ENCODE measurements around the gene ADGRF1.
"Not testable (repeated sequence)": the region's sequence is repeated elsewhere in the genome, so short reads cannot be mapped to it uniquely, and the experiment has no call there.

The ADGRF1 gene

DNA sequence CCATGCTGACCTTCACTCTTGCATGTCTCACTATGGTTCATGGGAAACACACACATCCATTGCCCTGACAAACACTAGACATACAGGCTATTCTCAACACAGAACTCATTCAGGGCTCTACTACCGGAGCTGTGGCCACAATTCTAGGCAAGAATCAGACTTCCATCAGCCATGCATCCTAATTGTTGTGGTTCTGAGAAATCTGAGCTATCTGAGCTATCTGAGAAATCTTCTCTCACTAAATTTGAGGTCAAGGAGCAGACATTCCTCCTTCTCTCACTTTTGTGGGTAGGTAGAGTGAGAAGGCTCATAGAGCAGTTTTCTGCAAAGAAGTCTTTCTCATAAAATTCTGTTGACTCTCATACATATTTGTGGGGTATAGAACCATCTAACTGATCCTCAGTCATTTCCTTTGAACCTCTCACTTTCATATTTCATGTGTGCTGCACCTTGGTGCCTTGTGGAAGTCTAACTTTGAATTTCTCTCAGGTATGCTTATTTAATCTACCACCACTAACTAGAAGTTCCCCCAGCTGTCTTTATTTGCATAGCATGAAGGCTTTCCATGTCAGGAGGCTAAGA lies 43.6 kb downstream of the ADGRF1 start:
- TF ChIP-seq, protein P1, sequence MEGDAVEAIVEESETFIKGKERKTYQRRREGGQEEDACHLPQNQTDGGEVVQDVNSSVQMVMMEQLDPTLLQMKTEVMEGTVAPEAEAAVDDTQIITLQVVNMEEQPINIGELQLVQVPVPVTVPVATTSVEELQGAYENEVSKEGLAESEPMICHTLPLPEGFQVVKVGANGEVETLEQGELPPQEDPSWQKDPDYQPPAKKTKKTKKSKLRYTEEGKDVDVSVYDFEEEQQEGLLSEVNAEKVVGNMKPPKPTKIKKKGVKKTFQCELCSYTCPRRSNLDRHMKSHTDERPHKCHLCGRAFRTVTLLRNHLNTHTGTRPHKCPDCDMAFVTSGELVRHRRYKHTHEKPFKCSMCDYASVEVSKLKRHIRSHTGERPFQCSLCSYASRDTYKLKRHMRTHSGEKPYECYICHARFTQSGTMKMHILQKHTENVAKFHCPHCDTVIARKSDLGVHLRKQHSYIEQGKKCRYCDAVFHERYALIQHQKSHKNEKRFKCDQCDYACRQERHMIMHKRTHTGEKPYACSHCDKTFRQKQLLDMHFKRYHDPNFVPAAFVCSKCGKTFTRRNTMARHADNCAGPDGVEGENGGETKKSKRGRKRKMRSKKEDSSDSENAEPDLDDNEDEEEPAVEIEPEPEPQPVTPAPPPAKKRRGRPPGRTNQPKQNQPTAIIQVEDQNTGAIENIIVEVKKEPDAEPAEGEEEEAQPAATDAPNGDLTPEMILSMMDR (conservative IDR thresholded peaks at IDR 0.05; ENCODE audit: control insufficient read depth, insufficient read depth, low read depth, low read length) = no peak
- no peak for DNase-seq (ENCODE audit: low read depth)
- H3K4me3 ChIP-seq (ENCODE audit: control insufficient read depth, low read depth, low read length) = no peak overlapping the region

DNA sequence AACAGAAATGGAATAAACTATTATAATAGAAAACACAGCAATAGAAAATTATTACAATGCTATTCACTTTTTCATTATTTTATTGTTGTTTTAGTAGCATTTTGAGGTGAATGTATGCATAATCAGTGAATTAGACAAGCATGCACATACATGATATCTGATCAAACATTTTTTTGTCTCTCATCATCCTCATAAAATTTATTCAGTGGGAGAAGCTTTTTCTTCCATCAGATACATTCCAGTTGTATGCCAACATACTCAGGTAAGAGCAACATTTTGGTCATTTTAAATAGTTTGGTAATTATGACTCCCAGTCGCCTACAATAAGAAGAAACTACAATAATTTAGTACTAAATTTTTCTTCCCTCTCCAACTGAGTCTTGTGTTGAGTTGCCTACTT lies 44.5 kb downstream of the ADGRF1 start:
- no peak for DNase-seq (ENCODE audit: low read depth)
- TF ChIP-seq, protein P1 (conservative IDR thresholded peaks at IDR 0.05; ENCODE audit: control insufficient read depth, insufficient read depth, low read depth, low read length) = no peak
- H3K4me3 ChIP-seq (ENCODE audit: control insufficient read depth, low read depth, low read length) = no peak overlapping the region

DNA sequence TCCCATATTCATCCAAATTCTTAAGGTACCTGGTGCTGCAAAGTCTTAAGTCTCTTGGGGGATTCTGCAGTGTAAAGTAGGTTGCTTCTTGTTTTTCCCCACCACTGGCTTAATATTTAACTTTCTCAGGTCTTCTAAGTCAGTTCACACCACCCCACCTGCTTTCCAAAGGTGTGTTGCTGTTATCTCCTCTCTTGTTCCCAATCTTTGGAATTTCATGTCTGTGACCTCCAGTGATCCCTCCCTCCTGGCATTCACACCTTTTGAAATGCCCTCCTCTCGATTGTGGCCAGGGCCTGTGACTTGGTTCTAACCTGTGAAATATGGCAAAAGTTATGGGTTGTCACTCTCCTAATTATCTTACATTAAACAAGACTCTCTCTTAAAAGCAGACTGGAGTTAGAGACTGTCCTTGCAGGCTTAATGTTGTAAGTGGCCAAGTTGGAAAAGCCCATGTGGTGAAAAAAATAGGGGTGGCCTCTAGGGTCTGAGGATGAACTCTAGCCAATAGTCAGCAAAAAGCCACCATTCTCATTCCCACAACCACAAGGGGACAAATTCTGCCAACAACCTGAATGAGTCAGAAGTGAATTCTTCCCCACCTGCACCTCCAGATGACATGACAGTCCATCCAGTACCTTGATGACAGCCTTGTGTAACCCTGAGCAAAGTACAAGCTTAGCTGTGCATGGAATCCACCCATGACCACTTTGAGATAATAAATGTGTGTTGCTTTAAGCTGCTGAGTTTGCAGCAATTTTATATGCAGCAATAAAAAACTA lies 45.1 kb downstream of the ADGRF1 start:
- no peak overlapping the region for H3K4me3 ChIP-seq (ENCODE audit: control insufficient read depth, low read depth, low read length)
- TF ChIP-seq, protein P1 (conservative IDR thresholded peaks at IDR 0.05; ENCODE audit: control insufficient read depth, insufficient read depth, low read depth, low read length) = no peak
- DNase-seq (ENCODE audit: low read depth) = no peak

DNA sequence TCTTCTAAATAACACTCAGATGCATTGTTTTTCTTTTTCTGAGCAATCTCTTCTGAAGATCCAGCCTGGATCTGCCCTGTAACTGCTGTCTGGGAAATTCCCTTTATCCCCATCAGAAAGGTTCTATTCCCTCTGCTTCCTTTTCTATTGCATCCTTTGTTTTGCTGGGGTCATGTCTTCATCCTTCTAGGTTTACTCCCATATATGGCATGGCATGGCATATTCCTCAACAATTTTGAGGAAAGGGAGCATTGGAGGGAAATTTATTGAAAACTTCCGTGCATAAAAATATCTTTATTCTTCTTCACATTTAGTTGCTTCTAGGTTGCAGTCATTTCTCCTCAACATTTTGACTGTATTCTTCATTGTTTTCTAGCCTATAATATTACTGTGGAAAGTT lies 47.2 kb downstream of the ADGRF1 start:
- no peak for DNase-seq (ENCODE audit: low read depth)
- no peak overlapping the region for H3K4me3 ChIP-seq (ENCODE audit: control insufficient read depth, low read depth, low read length)
- TF ChIP-seq, protein P1 (conservative IDR thresholded peaks at IDR 0.05; ENCODE audit: control insufficient read depth, insufficient read depth, low read depth, low read length) = no peak

DNA sequence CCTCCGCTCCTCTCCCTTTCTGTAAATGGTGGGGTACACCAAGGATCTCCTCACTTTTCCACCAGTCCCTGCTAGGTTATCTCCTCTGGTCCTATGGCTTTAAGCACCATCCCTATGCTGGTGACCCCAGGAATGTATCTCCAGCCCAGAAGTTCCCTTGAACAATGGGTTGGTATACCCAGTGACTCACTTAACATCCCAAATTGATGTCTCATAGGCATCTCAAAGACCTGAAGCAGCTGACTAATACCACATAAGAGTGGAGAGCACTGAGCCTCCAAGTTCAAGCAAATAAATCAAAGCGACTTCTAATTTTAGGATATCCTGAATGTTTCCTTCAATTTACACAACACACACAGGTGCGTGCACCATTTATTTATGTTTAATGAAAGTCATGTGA lies 48.3 kb downstream of the ADGRF1 start:
- peak; percentile 78 for DNase-seq (ENCODE audit: low read depth)
- TF ChIP-seq, protein P1 (conservative IDR thresholded peaks at IDR 0.05; ENCODE audit: control insufficient read depth, insufficient read depth, low read depth, low read length) = no peak
- H3K4me3 ChIP-seq (ENCODE audit: control insufficient read depth, low read depth, low read length) = no peak overlapping the region

DNA sequence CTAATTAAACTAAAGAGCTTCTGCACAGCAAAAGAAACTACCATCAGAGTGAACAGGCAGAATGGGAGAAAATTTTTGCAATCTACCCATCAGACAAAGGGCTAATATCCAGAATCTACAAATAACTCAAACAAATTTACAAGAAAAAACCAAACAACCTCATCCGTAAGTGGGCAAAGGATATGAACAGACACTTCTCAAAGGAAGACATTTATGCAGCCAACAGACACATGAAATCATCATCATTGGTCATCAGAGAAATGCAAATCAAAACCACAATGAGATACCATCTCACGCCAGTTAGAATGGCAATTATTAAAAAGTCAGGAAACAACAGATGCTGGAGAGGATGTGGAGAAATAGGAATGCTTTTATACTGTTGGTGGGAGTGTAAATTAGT lies 49.7 kb downstream of the ADGRF1 start:
- not testable (repeated sequence) for H3K4me3 ChIP-seq (ENCODE audit: control insufficient read depth, low read depth, low read length); DNase-seq (ENCODE audit: low read depth)

DNA sequence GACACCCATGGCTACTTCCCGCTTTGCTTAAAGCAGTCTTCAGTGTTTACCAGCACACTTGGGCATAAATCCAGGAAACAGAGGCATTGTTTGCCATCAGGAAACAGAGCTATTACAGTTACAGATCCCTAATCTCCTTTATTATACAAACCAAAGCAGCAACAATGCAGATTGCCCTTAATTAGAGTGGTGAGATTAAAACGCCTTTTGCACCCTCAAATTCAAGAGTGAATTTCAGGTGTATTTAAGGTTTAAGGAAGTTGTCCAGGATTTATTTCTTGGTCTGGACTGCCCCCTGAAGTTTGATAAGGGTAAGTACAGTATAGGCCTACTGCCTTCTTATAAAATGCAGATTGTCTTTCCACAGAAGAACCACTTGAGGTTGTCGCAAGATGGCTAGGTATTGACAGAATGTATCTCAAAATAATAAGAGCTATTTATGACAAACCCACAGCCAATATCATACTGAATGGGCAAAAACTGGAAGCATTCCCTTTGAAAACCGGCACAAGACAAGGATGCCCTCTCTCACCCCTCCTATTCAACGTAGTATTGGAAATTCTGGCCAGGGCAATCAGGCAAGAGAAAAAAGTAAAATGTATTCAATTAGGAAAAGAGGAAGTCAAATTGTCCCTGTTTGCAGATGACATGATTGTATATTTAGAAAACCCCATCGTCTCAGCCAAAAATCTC lies 51.2 kb downstream of the ADGRF1 start:
- peak; percentile 62 for DNase-seq (ENCODE audit: low read depth)
- not testable (repeated sequence) for H3K4me3 ChIP-seq (ENCODE audit: control insufficient read depth, low read depth, low read length)
- TF ChIP-seq, protein P1 (conservative IDR thresholded peaks at IDR 0.05; ENCODE audit: control insufficient read depth, insufficient read depth, low read depth, low read length) = peak; percentile 59

Data from fibroblast of mammary gland (primary cell).